Left renal cortex interstitium (tissue), 4 donors: ENCODE data around the gene PLEKHA8. TPM values are rescaled to one million over a fixed set of nuclear protein-coding genes. Genes with fewer than 3 reads are reported as not detected.

Experiments
- polyA plus RNA-seq, 4 donors: library from polyadenylated mRNA; unstranded; fragments of 120-200 nt; gene quantifications; one replicate each; pipeline ENCODE4 v1.2.1, GENCODE V29; 2013; ENCODE audit not compliant: insufficient read length in 4 of 4

The PLEKHA8 gene
- polyA plus RNA-seq, 4 donors = 15.1 to 20.5 (median 17.7) TPM

Other genes starting within 250 kb of the PLEKHA8 start
- 1 to 10 TPM; 4.9 to 5.3 (median 5.1) TPM for gene WIPF3, start 221.9 kb upstream of the PLEKHA8 start, polyA plus RNA-seq
- 10 to 100 TPM; 60.9 to 66.2 (median 61.8) TPM for gene SCRN1, start 38.6 kb upstream of the PLEKHA8 start, polyA plus RNA-seq
- gene FKBP14, start 1.7 kb upstream of the PLEKHA8 start, polyA plus RNA-seq = 10 to 100 TPM; 17.9 to 23.5 (median 21.2) TPM
- gene MTURN, start 106.6 kb downstream of the PLEKHA8 start, polyA plus RNA-seq = 10 to 100 TPM; 79.0 to 91.2 (median 85.5) TPM